GM12891 (cell line): ENCODE results near the gene COL7A1.

Experiments
- DNase-seq: peaks from one replicate; pipeline ENCODE4 v3.0.0; 2011; ENCODE audit warnings: low spot score; ENCODE audit not compliant: insufficient read length
- FAIRE-seq: peaks from 2 replicates; lab custom pipeline; 2011; peaks lifted over from hg19 to GRCh38; lab: Jason Lieb, UNC
- PAX5 ChIP-seq: IDR thresholded peaks from 2 replicates; pipeline ENCODE4 v1.6.1; 2011; ENCODE audit warnings: low read length, moderate library complexity, mild to moderate bottlenecking; ENCODE audit not compliant: insufficient read depth, severe bottlenecking
- POLR2A ChIP-seq: IDR thresholded peaks from 2 replicates; pipeline ENCODE4 v1.6.1; 2011; ENCODE audit warnings: low read depth, low read length, control low read depth
- POLR2AphosphoS5 ChIP-seq: IDR thresholded peaks from 2 replicates; pipeline ENCODE4 v1.6.1; 2011; ENCODE audit warnings: low read depth, low read length, control low read depth
- POU2F2 ChIP-seq: IDR thresholded peaks from 2 replicates; pipeline ENCODE4 v1.6.1; 2011; ENCODE audit warnings: low read depth, mild to moderate bottlenecking, control low read depth, low read length, moderate library complexity
- SPI1 ChIP-seq: IDR thresholded peaks from 2 replicates; pipeline ENCODE4 v1.6.1; 2011; ENCODE audit warnings: low read depth, low read length, control low read depth
- TAF1 ChIP-seq: IDR thresholded peaks from 2 replicates; pipeline ENCODE4 v1.6.1; 2011; ENCODE audit warnings: low read depth, low read length, control low read depth

COL7A1 gene

GRCh38 chr3:48565591-48566400 is 29.3 kb downstream of the COL7A1 start:
- no peak for DNase-seq
- no peak for TF ChIP-seq POLR2AphosphoS5
- no peak for TF ChIP-seq TAF1
- TF ChIP-seq POLR2A = no peak
- FAIRE-seq = peak; percentile 54

DNA sequence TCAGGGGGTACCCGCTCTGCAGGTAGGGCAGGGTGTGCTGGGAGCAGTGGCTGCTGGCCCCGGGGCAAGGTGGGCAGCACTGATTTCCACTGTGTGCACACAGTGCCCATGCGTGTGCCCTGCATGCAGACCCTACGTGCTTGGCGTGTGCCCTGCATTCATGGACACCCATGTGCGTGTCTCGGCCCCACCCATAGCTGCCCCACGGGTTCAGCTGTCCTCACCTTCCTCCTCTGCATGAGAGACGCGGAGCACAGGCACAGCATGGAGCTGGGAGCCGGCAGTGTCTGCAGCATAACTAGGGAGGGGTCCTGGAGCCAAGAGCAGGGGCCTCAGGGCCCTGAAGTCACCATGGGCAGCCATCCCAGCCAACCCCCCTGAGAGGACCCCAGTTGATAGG is 29.9 kb downstream of the COL7A1 start:
- DNase-seq = no peak
- no peak for TF ChIP-seq POU2F2
- no peak for TF ChIP-seq SPI1
- FAIRE-seq = no peak

- no peak for FAIRE-seq
- TF ChIP-seq SPI1 (no peak), PAX5 (no peak), POU2F2 (no peak), POLR2AphosphoS5 (no peak), TAF1 (no peak)
- DNase-seq = no peak
Observed at GRCh38 chr3:48564667-48565066, 30.5 kb downstream of the COL7A1 start.

- FAIRE-seq (peak; percentile 45), DNase-seq (no peak)
- TF ChIP-seq POLR2A (no peak), SPI1 (no peak)
Observed at GRCh38 chr3:48564022-48564421, 31.1 kb downstream of the COL7A1 start.

DNA sequence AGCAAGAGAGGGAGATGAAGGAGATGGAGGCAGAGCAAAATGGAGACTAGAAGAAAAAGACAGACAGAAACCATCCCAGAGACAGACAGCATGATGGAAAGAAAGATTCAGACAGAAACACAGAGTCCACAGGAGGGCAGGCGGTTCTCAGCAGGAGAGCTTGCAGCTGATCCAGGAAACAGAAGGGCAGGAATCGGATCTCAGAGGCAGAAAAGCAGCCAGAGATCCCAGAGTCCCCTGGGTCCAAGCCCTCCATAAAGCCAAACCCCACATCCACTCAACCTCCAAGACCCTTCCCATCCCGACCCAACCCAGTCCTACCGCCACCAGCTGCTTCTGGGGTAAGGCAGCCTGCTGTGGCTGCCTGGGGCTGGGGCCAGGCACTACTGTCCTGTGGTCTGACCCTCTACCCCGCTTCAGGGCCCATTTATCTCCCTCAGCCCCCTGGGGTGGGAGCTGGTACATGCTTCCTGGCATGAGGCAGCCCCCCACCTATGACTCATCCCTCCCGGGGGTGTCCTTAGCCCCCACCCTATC is 31.7 kb downstream of the COL7A1 start, which contains the start of gene UCN2:
Gene UCN2, minus strand, starts transcription at position 400 of the 537 bp plus-strand sequence. CDS start 657 bp downstream, outside the sequence.
- TF ChIP-seq POLR2AphosphoS5 (no peak), POLR2A (no peak)
- FAIRE-seq = no peak
- no peak for DNase-seq

- TF ChIP-seq POLR2AphosphoS5 (no peak), POLR2A (no peak), TAF1 (no peak), POU2F2 (no peak)
- no peak for FAIRE-seq
Observed at GRCh38 chr3:48562367-48563095, 32.6 kb downstream of the COL7A1 start.

GRCh38 chr3:48561045-48561736 is 33.9 kb downstream of the COL7A1 start:
- FAIRE-seq = peak; percentile 71
- TF ChIP-seq POU2F2 = no peak
- TF ChIP-seq POLR2A = no peak
- peak; percentile 67 for DNase-seq

More at GRCh38 chr3:48562367-48563095, 32.6 kb downstream of the COL7A1 start:
- DNase-seq = no peak

DNA sequence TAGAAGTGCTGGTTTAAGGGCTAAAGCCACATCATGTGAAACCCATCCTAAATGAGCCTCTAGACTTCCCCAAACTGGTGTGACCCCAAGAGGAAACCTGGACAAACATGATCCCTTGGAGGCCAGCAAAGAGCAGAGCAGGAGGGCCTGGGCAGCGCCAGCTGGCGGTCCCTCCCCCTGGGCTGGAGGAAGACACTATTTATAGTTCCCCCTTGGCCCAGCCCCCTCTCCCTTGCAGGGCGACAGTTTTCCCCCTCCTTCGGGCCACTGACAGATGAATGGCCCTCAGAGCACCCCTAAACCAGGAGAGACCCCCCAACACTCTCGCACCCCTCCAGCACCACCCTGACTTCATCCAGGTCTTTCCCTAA is 34.5 kb downstream of the COL7A1 start:
- FAIRE-seq (no peak), DNase-seq (no peak)
- TF ChIP-seq POU2F2 (no peak), TAF1 (no peak), POLR2A (no peak), PAX5 (no peak), POLR2AphosphoS5 (no peak)

GRCh38 chr3:48558493-48559134 is 36.5 kb downstream of the COL7A1 start:
- TF ChIP-seq POU2F2 (no peak), POLR2A (no peak), SPI1 (no peak), TAF1 (no peak), POLR2AphosphoS5 (no peak), PAX5 (no peak)
- FAIRE-seq (no peak), DNase-seq (no peak)
